Measurements from ENCODE around the gene MAGOH.

MAGOH gene

GRCh38 chr1:53270873-53271272 is 32.6 kb upstream of the MAGOH start:
- no peak for DNase-seq (ENCODE audit: low read depth)

DNA sequence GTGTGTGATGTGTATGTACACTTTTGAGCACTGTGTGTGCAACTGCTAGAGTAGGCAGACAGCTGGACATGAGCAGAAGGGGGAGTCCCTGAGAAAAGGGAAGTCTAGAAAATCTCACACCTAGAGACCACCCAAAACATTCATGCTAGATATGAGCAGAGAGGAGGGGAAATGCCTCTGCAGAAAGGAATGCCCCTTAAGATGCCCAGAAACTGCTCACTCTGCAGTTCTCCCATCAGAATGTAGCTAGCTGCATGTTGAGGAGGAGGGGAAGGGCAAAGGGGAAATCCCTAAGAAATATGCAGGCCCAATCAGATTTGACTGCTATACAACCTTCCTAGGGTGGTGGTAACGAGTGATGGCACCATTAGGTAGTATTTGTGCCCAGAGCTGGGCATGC is 31.8 kb upstream of the MAGOH start:
- no peak for DNase-seq (ENCODE audit: low read depth)

- DNase-seq (ENCODE audit: low read depth) = no peak
Measured at GRCh38 chr1:53267761-53268160, 29.4 kb upstream of the MAGOH start.

GRCh38 chr1:53266038-53266437 is 27.7 kb upstream of the MAGOH start:
- no peak for DNase-seq (ENCODE audit: low read depth)

DNA sequence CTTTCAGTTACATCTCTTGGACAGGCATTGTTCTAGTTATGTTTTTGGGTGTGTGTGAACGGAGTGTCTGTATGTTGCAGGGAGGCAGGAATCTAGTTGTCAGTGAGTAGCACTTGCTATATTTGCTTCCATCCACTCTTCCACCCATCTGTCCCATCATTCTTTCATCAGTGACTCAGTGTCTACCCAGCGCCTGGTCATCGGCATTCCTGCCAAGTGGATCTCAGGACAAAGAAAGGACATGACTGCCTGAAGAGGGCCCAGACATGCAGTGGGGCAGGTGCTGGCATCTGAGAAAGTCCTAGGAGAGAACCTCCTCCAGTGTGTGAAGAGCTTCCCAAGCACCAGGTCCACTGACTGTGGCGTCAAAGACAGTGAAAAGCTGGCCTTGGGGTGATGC is 27.3 kb upstream of the MAGOH start:
- no peak for DNase-seq (ENCODE audit: low read depth)

DNA sequence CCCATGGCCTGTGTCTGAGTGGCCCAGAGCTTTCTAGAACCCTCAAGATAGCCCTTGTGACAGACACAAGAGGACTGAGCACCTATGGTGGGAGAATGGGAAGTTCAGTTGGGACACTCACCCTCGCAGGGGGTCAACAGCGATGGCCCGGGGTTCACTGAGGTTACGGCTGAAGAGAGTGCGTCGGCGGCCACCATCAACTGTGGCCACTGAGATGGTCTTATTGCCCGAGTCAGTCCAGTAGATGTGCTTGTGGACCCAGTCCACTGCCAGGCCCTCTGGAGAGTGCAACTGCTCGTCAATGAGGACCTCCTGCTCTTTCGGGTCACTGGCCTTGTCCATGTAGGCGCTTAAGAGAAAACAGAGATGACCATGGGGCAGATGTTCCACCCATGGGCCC is 25.7 kb upstream of the MAGOH start:
- no peak for DNase-seq (ENCODE audit: low read depth)

- no peak for DNase-seq (ENCODE audit: low read depth)
Measured at GRCh38 chr1:53262000-53262399, 23.7 kb upstream of the MAGOH start.

- DNase-seq (ENCODE audit: low read depth) = no peak
Measured at GRCh38 chr1:53260631-53261247, 22.4 kb upstream of the MAGOH start.

- DNase-seq (ENCODE audit: low read depth) = no peak
Measured at GRCh38 chr1:53259932-53260331, 21.6 kb upstream of the MAGOH start.

- no peak for DNase-seq (ENCODE audit: low read depth)
Measured at GRCh38 chr1:53258216-53258615, 19.9 kb upstream of the MAGOH start.

DNA sequence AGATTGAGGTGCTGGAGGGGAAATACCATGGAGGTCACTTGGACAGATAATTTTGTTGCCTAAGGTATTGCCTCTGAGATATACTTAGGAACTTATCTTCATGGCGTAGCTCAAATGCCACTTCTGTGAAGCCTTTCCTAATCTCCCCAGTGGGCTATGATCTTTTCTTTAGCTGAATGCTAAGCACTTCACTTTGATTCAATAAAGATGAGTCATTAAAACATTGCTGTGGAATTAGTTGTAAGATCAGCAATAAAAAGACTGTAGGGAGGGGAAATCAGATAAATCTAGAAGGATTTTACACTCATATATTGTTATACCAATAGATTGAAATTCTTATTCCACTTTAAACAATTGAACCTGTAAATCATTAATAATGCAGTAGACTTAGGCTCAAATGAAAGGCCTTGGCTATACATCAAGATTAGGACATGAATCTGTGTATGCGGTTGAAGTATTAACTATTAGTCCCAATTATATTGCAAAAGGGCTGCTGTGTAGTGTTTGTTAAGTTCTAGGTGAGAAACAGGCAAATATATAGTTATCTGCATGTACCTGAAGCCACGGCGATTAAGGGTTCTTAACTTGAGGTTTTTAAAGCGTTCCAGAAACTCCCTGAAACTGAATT is 19.2 kb upstream of the MAGOH start:
- no peak for DNase-seq (ENCODE audit: low read depth)

- DNase-seq (ENCODE audit: low read depth) = no peak
Measured at GRCh38 chr1:53256511-53257453, 18.5 kb upstream of the MAGOH start.

DNA sequence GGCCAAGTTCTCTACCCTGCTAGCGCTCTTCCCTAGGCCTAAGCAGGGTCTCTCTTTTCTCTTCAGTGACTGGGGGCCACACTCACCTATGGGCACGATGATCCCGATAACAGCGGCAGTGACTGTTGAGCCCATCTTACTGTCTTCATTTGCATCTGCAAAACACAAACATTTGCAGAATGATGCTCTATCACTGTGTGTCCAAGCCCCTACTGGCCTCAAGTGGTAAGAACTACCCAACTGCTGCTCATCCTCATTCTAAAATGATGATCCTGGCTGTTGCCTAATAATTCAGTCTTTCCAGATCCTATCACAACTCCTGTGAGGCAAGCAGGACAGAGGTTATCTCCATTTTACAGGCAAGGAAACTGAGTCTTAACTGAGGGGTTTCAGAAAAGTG is 16.7 kb upstream of the MAGOH start:
- DNase-seq (ENCODE audit: low read depth) = no peak

GRCh38 chr1:53254011-53254640 is 15.8 kb upstream of the MAGOH start:
- DNase-seq (ENCODE audit: low read depth) = no peak

GRCh38 chr1:53250325-53250724 is 12.0 kb upstream of the MAGOH start:
- no peak for DNase-seq (ENCODE audit: low read depth)

DNA sequence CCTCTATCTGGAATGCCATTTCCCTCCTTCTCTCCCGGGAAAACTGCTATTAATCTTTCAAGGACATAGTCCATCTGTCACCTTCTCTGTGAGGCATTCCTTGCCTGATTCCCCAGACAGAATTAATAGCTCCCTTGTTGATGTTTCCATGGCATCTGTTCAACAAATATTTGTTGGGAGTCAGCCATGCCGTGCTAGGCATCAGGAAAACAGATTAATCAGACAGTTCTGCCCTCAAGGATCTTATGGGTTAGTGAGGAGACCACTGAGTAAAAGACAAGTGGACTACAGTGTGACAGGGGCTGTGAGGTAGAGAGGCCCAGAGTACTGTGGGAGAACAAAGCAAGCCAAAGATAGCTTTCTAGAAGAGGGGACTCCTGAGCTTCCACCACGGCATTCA is 11.4 kb upstream of the MAGOH start:
- DNase-seq (ENCODE audit: low read depth) = no peak

- no peak for DNase-seq (ENCODE audit: low read depth)
Measured at GRCh38 chr1:53246261-53247134, 8.2 kb upstream of the MAGOH start.

DNA sequence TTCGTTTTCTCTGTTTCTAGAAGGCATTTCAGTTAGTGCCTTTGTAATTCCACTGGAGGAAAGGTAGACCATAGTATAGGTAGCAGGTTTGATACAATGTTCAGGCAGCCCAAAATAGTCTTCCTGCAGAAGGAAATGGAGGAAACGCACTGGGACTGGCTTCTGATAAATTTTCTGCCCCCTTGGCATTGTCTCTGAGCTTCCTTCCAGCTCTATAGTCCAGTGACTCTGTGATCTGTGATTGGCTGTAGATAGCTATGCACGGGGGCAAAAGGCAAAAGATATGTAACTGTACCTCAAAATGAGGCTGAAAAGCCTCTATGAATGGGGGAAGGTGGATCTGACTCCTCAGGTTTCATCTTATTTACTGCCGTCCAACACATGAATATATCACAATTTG is 5.8 kb upstream of the MAGOH start:
- no peak for DNase-seq (ENCODE audit: low read depth)

DNA sequence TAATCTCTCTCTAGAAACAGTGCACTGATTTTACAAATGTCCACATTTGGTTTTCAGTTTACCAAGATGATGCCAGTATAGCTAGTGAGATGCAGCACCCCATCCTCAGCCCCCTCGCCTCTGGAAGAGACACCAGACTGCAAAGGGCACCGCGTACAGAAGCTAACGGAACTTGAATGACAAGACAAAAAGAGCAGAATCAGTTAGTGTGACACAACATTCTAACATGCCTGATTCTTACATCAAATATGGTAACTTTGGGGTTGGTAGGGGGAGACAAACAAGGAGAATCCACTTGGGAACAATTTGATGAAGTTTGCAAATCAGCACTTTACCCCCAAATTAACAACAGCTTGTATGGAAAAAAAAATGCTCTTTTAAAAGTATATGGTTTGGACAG is 4.1 kb upstream of the MAGOH start:
- no peak for DNase-seq (ENCODE audit: low read depth)

- DNase-seq (ENCODE audit: low read depth) = no peak
Measured at GRCh38 chr1:53241828-53242227, 3.5 kb upstream of the MAGOH start.

DNA sequence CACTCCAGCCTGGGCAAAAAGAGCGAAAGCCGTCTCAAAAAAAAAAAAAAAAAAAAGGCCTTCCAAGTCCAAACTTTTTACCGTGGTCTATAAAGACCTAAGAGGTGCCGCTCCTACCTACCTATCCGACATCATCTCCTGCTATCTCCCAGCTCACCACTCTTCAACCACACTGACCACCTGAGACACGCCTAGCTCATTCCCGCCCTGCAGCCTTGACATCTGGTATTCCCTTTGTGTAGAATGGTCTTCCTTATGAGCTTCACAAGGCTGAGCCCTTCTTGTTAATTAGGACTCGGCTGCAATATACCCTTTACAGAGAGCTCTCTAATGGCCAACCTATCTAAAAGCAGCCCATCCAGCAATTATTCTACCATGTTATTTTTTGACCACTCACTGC is 680 bp downstream of the MAGOH start:
- DNase-seq (ENCODE audit: low read depth) = no peak

- no peak for DNase-seq (ENCODE audit: low read depth)
Measured at GRCh38 chr1:53220962-53221286, 17.4 kb downstream of the MAGOH start.

All from stimulated activated CD8-positive, alpha-beta memory T cell treated with anti-CD3 and anti-CD28 coated beads, Interleukin-15, amount 100 ng/mL, for 24 hours (primary cell).